ENCODE results near the gene THBS3. TPM values are rescaled to one million over a fixed set of nuclear protein-coding genes. Genes with fewer than 3 reads are reported as not detected.

The THBS3 gene
- total and polyA plus RNA-seq, 9 of the 15 experiments (the other 6 are each of a cell fraction or from before 2014, with no cell fraction given), result 0.59 to 8.3 (median 3.2) TPM

DNA sequence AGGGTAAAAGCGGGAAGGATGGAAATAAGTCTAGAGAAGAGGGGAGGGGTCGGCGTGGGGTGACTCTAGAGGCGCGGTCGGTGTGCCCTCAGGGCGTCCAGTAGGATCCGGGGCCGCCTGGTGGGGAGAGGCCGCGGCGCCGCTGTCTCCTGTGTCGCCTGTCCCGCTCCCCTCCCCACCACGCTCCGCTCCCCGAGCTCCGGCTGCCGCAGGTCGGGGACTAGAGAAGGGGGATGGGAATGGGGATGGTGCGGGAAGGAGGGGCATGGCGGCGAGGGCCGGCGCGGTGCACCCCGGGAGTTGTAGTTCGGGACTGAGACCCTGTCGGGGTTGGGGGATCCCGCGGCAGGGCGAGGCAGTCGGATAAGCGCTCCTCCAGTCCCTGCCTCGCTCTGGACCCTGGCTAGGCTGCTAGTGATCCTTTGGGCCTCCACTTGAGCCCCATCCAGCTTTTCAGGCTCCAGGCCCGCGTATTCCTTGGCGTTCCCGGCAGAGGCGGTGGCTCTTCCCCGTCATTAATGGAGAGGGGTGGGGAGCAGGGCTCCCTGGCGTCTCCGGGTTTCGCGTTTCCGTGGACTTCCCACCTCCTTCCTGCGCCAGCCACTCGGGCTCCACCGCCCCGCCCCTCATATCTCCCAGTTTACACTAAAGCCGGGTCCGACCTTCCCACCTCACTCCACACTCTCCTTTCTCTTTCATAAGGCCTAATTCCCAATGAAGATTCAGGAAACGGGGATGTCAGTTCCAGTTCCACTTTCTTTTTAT is 47.7 kb upstream of the THBS3 start, which contains the start of gene ENTREP3 (continued):
- TF ChIP-seq ZBTB40 (IDR thresholded peaks at IDR 0.05), result peak; percentile 49; the same call in 1 of the 2 replicates
- no peak for TF ChIP-seq ZBTB40 (CRISPR knock-in tag; IDR thresholded peaks at IDR 0.05)
- TF ChIP-seq PCBP1 (IDR thresholded peaks at IDR 0.05; ENCODE audit: low read depth, low read length, poor library complexity, severe bottlenecking), result peak; percentile 94
- TF ChIP-seq SLC30A9 (CRISPR knock-in tag; IDR thresholded peaks at IDR 0.05), result no peak
- TF ChIP-seq NELFE (IDR thresholded peaks at IDR 0.05; ENCODE audit: insufficient read depth, insufficient read length), result no peak
- no peak for TF ChIP-seq STAT5B (CRISPR knock-in tag; IDR thresholded peaks at IDR 0.05)
- TF ChIP-seq CREM (IDR thresholded peaks at IDR 0.05; ENCODE audit: low read depth), result peak; percentile 78
- TF ChIP-seq HMGN3 (IDR thresholded peaks at IDR 0.05; ENCODE audit: borderline replicate concordance, extremely low read depth, insufficient read length, low read depth, low read length), result peak; percentile 89
- TF ChIP-seq SOX6 (IDR thresholded peaks at IDR 0.05), result peak; percentile 24; the same call in 1 of the 2 replicates
- TF ChIP-seq NONO (IDR thresholded peaks at IDR 0.05; ENCODE audit: low read depth in 2 of 2, low read length in 1 of 2), result no peak
- TF ChIP-seq, protein P1, sequence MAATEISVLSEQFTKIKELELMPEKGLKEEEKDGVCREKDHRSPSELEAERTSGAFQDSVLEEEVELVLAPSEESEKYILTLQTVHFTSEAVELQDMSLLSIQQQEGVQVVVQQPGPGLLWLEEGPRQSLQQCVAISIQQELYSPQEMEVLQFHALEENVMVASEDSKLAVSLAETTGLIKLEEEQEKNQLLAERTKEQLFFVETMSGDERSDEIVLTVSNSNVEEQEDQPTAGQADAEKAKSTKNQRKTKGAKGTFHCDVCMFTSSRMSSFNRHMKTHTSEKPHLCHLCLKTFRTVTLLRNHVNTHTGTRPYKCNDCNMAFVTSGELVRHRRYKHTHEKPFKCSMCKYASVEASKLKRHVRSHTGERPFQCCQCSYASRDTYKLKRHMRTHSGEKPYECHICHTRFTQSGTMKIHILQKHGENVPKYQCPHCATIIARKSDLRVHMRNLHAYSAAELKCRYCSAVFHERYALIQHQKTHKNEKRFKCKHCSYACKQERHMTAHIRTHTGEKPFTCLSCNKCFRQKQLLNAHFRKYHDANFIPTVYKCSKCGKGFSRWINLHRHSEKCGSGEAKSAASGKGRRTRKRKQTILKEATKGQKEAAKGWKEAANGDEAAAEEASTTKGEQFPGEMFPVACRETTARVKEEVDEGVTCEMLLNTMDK (IDR thresholded peaks at IDR 0.05; ENCODE audit: borderline replicate concordance, insufficient read depth, low read depth, low read length, poor library complexity, severe bottlenecking), result peak; percentile 71
- peak; percentile 74 for TF ChIP-seq ZFX (CRISPR knock-in tag; IDR thresholded peaks at IDR 0.05)
- TF ChIP-seq ZNF717 (CRISPR knock-in tag; IDR thresholded peaks at IDR 0.05), result no peak
- TF ChIP-seq ZNF263 (CRISPR knock-in tag; IDR thresholded peaks at IDR 0.05; ENCODE audit: borderline replicate concordance), result no peak; the same call in 1 of the 2 replicates
- TF ChIP-seq ESRRA (IDR thresholded peaks at IDR 0.05; ENCODE audit: borderline replicate concordance, low read depth), result peak; percentile 37; the same call in 1 of the 2 replicates
- TF ChIP-seq ZNF507 (tag; conservative IDR thresholded peaks at IDR 0.05), result no peak
